K562 (cell line): ENCODE data around the gene NDRG3. TPM values are rescaled to one million over a fixed set of nuclear protein-coding genes. Genes with fewer than 3 reads are reported as not detected.

Experiments used
- ATAC-seq: fragments of 200-7000 bp; cut with Tn5 transposase; 3 replicates; pipeline ENCODE4 v1.9.1; 2020; ENCODE audit warnings: moderate library complexity
- BruUV-seq: library from RNA; stranded (reverse); fragments of 400-500 nt; replicated peaks from 2 replicates; lab custom pipeline; 2021; lab: Mats Ljungman, UMichigan
- CTCF ChIA-PET: fragments of 300-600 bp; formaldehyde crosslinking; extraction: SDS; loops from one replicate; lab custom pipeline; 2021; ENCODE audit warnings: low intra/inter-chr PET ratio; lab: Yijun Ruan, JAX
- POLR2A ChIA-PET: fragments of 300-600, 350-650 bp; sonication (Branson Sonifier 250); formaldehyde crosslinking; extraction: SDS; loops from one replicate; lab custom pipeline; 2021; ENCODE audit warnings: antibody characterized with exemption, inconsistent platforms; lab: Yijun Ruan, JAX
- DNase-seq, 4 experiments: peaks; one replicate each; pipeline versions ENCODE4 v3.0.0 to v3.0.0-alpha.2; 2011 to 2018; ENCODE audit warnings: low spot score in 3 of 4, mixed read lengths in 3 of 4; ENCODE audit errors: extremely low read depth in 1 of 4
- FAIRE-seq: peaks from 2 replicates; lab custom pipeline; 2011; peaks lifted over from hg19 to GRCh38; lab: Jason Lieb, UNC
- H2AFZ ChIP-seq: 2 replicates; pipeline ENCODE4 v1.6.0; 2011; ENCODE audit warnings: low read depth, low read length, control low read depth, inconsistent platforms
- H3K27ac ChIP-seq: fragments of 200-600 bp; 3 replicates; pipeline ENCODE4 v1.8.0; 2011; ENCODE audit warnings: low read depth, mild to moderate bottlenecking, control low read depth, inconsistent platforms, low read length, moderate library complexity, mixed read lengths; ENCODE audit errors: extremely low read depth
- H3K27me3 ChIP-seq, 2 experiments: fragments of 300-600 bp in 1 of 2; 2 replicates in 1 of 2; 3 replicates in 1 of 2; pipeline versions ENCODE4 v1.6.0 to v1.8.0; 2011; ENCODE audit warnings: inconsistent platforms in 2 of 2, low read length in 2 of 2, mild to moderate bottlenecking in 1 of 2, mixed read lengths in 1 of 2, moderate library complexity in 1 of 2; ENCODE audit not compliant: control insufficient read depth in 2 of 2, insufficient read depth in 2 of 2
- H3K36me3 ChIP-seq: fragments of 300-600 bp; 3 replicates; pipeline ENCODE4 v1.8.0; 2011; ENCODE audit warnings: mild to moderate bottlenecking, low read length, inconsistent platforms; ENCODE audit not compliant: control insufficient read depth, insufficient read depth
- H3K4me1 ChIP-seq, 2 experiments: fragments of 200-600 bp in 1 of 2; replicated peaks in 1 of 2; 2 replicates in 1 of 2; 3 replicates in 1 of 2; pipeline versions ENCODE4 v1.5.1 to v1.8.0; 2011; ENCODE audit warnings: inconsistent platforms in 2 of 2, low read length in 2 of 2, mild to moderate bottlenecking in 1 of 2, mixed read lengths in 1 of 2, moderate library complexity in 1 of 2; ENCODE audit not compliant: control insufficient read depth in 2 of 2, insufficient read depth in 2 of 2
- H3K4me2 ChIP-seq: 2 replicates; pipeline ENCODE4 v1.6.1; 2011; ENCODE audit warnings: low read length, control low read depth, inconsistent platforms, mixed read lengths; ENCODE audit not compliant: insufficient read depth
- H3K4me3 ChIP-seq: fragments of 200-600 bp; sonication (generic), shearing (Covaris generic); 2 replicates; pipeline ENCODE4 v1.5.1; 2016; ENCODE audit warnings: control low read depth, inconsistent platforms
- H3K79me2 ChIP-seq: fragments of 200-600 bp; 3 replicates; pipeline ENCODE4 v1.8.0; 2011; ENCODE audit warnings: low read length, inconsistent platforms; ENCODE audit not compliant: control insufficient read depth, insufficient read depth
- H3K9ac ChIP-seq, 2 experiments: 2 replicates each; pipeline versions ENCODE4 v1.6.0 to v1.6.1; 2011; ENCODE audit warnings: low read depth in 2 of 2, low read length in 2 of 2, control low read depth in 1 of 2, inconsistent platforms in 1 of 2, mild to moderate bottlenecking in 1 of 2, mixed read lengths in 1 of 2; ENCODE audit not compliant: insufficient read depth in 1 of 2
- H3K9me1 ChIP-seq: one replicate; pipeline ENCODE4 v1.6.0; 2011; ENCODE audit warnings: inconsistent platforms, mild to moderate bottlenecking, low read length, moderate library complexity; ENCODE audit not compliant: control insufficient read depth, insufficient read depth
- H3K9me3 ChIP-seq: replicated peaks from 2 replicates; pipeline ENCODE4 v1.5.1; 2011; ENCODE audit warnings: low read depth, low read length, inconsistent platforms; ENCODE audit not compliant: control insufficient read depth, insufficient read depth
- H4K20me1 ChIP-seq: replicated peaks from 2 replicates; pipeline ENCODE4 v1.6.1; 2011; ENCODE audit warnings: low read length, inconsistent platforms, mixed read lengths; ENCODE audit not compliant: control insufficient read depth, insufficient read depth
- CBX2 ChIP-seq: fragments of 200-600 bp; sonication (generic); IDR thresholded peaks from one replicate; pipeline ENCODE4 v1.6.1; 2012; ENCODE audit warnings: mild to moderate bottlenecking, low read length, inconsistent platforms; ENCODE audit not compliant: insufficient read depth, poor library complexity, severe bottlenecking
- CCNT2 ChIP-seq: IDR thresholded peaks from 2 replicates; pipeline ENCODE4 v1.6.1; 2011; ENCODE audit warnings: borderline replicate concordance, low read depth, mild to moderate bottlenecking, moderate library complexity, mixed read lengths, low read length; ENCODE audit not compliant: insufficient read length; ENCODE audit errors: extremely low read depth
- TAF1 ChIP-seq: IDR thresholded peaks from 2 replicates; pipeline ENCODE4 v1.6.1; 2011; ENCODE audit warnings: mild to moderate bottlenecking, low read length, moderate library complexity; ENCODE audit not compliant: insufficient read depth, control insufficient read depth, severe bottlenecking; ENCODE audit errors: extremely low read depth
- ZFP36 ChIP-seq: fragments of 150-350 bp; IDR thresholded peaks from 2 replicates; pipeline ENCODE4 v1.6.1; 2018; ENCODE audit warnings: low read length, low read depth; ENCODE audit not compliant: partially characterized antibody
- ZNF57 ChIP-seq: fragments of 450-650 bp; formaldehyde crosslinking; IDR thresholded peaks from 2 replicates; pipeline ENCODE4 v1.4.0; 2020; ENCODE audit warnings: mild to moderate bottlenecking, moderate library complexity
- WGBS: fragments of 100-300 bp; shearing (Covaris generic); methylation state at CpG from one replicate; pipeline ENCODE4 v1.1.6; 2016; ENCODE audit warnings: low coverage, mixed read lengths; ENCODE audit not compliant: insufficient coverage; ENCODE audit errors: missing lambda C conversion rate; 5-methylcytosine and 5-hydroxymethylcytosine counted together
- in situ Hi-C: fragments of 300-500 bp; cut with MboI; formaldehyde crosslinking; loops from 4 replicates; pipeline ENCODE4 v1.15.0; 2018; ENCODE audit warnings: inconsistent platforms, mixed read lengths
- intact Hi-C: fragments of 100-400 bp; cut with micrococcal nuclease; formaldehyde crosslinking; loops from 2 replicates; pipeline ENCODE4 v1.14.2; 2022
- polyA plus RNA-seq, 8 experiments: library from polyadenylated mRNA; depleted of rRNA in 4 of 8; stranded (reverse) in 5 of 8; unstranded in 3 of 8; fragments of >200 nt; fragmentation: Nextera tagmentation in 2 of 8; fragmentation: Illumina TruSeq in 1 of 8; extraction: Ambion mirVana in 2 of 8; extraction: Trizol in 1 of 8; gene quantifications; 2 replicates each; pipeline versions ENCODE4 v1.2.1 to v1.2.3, GENCODE V29; 2011 to 2014; ENCODE audit warnings: inconsistent platforms in 1 of 8, missing spikeins in 1 of 8
- total RNA-seq, 7 experiments: library from RNA; depleted of rRNA in 6 of 7; stranded (reverse); fragments of >200 nt in 6 of 7; fragmentation: Illumina TruSeq in 2 of 7; extraction: Trizol in 2 of 7; gene quantifications; 2 replicates each; pipeline versions ENCODE4 v1.2.1 to v1.2.3, GENCODE V29; 2011 to 2021; ENCODE audit warnings: low replicate concordance in 1 of 7
- TF ChIP-seq, protein P1 (sequence below): fragments of 250-450 bp; sonication (Bioruptor Pico); IDR thresholded peaks from 2 replicates; pipeline ENCODE4 v1.4.0; 2020; ENCODE audit warnings: mild to moderate bottlenecking, moderate library complexity

The NDRG3 gene
- total and polyA plus RNA-seq, 9 of the 15 experiments (the other 6 are each of a cell fraction or from before 2014, with no cell fraction given) = 14.6 to 39.4 (median 24.4) TPM

DNA sequence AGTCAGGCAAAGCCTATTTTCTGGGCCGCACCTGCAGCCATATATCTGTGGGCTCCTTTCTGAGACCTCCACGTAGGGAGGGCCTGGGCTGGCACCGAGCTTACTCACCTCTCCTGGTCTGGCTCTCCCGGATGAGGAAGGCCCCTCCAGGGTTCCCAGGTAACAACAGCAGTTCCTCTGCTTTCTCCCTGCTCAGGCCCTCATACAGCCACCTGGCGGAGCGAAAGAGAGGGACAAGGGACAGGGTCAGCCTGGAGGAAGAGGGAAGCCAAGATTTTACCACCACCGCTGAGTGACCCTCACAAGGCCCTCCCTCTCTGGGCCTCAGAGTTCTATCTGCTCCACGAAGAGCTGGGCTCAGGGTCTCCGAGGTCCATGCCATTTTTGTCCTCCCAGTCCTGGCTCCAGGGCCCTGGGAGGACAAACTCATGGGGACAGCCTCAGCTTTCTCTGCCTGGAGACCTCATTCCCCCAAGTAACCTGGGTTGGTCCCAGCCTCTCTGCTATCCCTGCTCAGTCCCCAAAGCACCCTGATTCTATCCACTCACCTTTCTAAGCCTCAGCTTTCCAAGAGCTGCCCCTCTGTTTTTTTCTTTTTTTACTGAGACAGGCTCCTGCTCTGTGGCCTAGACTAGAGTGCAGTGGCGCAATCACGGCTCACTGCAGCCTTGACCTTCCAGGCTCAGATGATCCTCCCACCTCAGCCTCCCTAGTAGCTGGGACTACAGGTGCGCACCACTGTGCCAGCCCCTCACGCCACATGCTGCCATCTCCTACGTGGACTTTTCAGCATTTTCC is 113.2 kb downstream of the NDRG3 start (continued):
- TF ChIP-seq, protein P1, sequence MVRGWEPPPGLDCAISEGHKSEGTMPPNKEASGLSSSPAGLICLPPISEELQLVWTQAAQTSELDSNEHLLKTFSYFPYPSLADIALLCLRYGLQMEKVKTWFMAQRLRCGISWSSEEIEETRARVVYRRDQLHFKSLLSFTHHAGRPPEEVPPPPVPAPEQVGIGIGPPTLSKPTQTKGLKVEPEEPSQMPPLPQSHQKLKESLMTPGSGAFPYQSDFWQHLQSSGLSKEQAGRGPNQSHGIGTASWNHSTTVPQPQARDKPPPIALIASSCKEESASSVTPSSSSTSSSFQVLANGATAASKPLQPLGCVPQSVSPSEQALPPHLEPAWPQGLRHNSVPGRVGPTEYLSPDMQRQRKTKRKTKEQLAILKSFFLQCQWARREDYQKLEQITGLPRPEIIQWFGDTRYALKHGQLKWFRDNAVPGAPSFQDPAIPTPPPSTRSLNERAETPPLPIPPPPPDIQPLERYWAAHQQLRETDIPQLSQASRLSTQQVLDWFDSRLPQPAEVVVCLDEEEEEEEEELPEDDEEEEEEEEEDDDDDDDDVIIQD = no peak
- TF ChIP-seq CBX2 = no peak

DNA sequence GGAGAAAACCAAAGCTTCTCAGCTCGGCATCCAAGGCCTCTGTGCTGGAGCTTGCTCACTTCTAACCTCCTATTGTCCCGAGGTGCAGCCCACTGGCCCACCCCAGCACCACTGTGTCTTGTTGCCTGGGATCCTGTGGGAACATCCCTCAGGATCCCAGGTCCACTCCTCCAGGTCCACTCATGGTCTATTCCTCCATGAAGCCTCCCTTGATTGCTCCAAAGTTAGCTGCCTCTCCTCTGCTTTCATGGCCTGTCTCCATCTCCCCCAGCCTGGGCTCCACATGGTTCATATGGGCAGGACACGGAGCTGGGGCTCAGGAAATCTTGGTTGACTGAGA is 113.8 kb downstream of the NDRG3 start:
- in situ Hi-C loops (no loop called here), intact Hi-C loops (no loop called here)
- no TSS peak for BruUV-seq
- no peak overlapping the region for H3K4me2 ChIP-seq
- 18% methylated on average over 3 of the region's 3 CpGs for WGBS
- ChIA-PET POLR2A (interaction anchor here (0.6 to 1.3 kb wide), 3 partner anchors 9 to 171 kb away, joined by 4 to 5 read pairs (median 5); no protein-coding TSS in a partner anchor), CTCF (no interaction called here)
- H3K27me3 ChIP-seq = no peaks in the 10 kb centered on the region; a peak in 1 of 5 replicates
- H3K4me1 ChIP-seq = peaks cover 0 to 3% of the 10 kb centered on the region in 2 experiments; a peak in 1 of 5 replicates
- TF ChIP-seq TAF1 = no peak
- TF ChIP-seq ZFP36 = peak; percentile 64
- no peak for TF ChIP-seq ZNF57
- no peak for TF ChIP-seq CCNT2
- H3K27ac ChIP-seq = no peak overlapping the region
- no peak for FAIRE-seq
- H3K79me2 ChIP-seq = no peaks in the 10 kb centered on the region
- H3K9me3 ChIP-seq = no peaks in the 10 kb centered on the region
- H4K20me1 ChIP-seq = no peaks in the 10 kb centered on the region
- DNase-seq = no peak
- no peaks in the 10 kb centered on the region for H3K36me3 ChIP-seq
- H3K4me3 ChIP-seq = no peak overlapping the region
- H3K9ac ChIP-seq = peak overlapping the region in 1 of 2 experiments; percentile 56; a peak in 1 of 4 replicates
- H2AFZ ChIP-seq = 0 out of 2 replicates have a peak overlapping the region, but pooled peaks have one; percentile 33
- no peak for ATAC-seq
- H3K9me1 ChIP-seq = no peaks in the 10 kb centered on the region
